Gastroesophageal sphincter (tissue), 4 donors: ENCODE results near the gene SKOR1. TPM values are rescaled to one million over a fixed set of nuclear protein-coding genes. Genes with fewer than 3 reads are reported as not detected.

Experiments
- ATAC-seq: fragments of 150-250 bp; one replicate; pipeline ENCODE4 v1.9.1; 2016; ENCODE audit warnings: mild to moderate bottlenecking, moderate library complexity
- H3K27ac ChIP-seq, 4 donors: fragments of 200-600 bp; sonication (generic) in 3 of 4; 1 replicate in 3 of 4; 2 replicates in 1 of 4; pipeline ENCODE4 v1.5.1; 2016 to 2019
- H3K27me3 ChIP-seq: fragments of 200-600 bp; sonication (generic); one replicate; pipeline ENCODE4 v1.5.1; 2019
- H3K36me3 ChIP-seq, 2 donors: fragments of 200-600 bp; sonication (generic); one replicate each; pipeline ENCODE4 v1.5.1; 2019; ENCODE audit warnings: control low read depth in 1 of 2
- H3K4me1 ChIP-seq, 3 donors: fragments of 200-600 bp; sonication (generic); 1 replicate in 2 of 3; 2 replicates in 1 of 3; pipeline ENCODE4 v1.5.1; 2016 to 2019; ENCODE audit warnings: control low read depth in 2 of 3
- H3K4me3 ChIP-seq, 2 donors: fragments of 200-600 bp; sonication (generic); one replicate each; pipeline ENCODE4 v1.5.1; 2019; ENCODE audit warnings: mild to moderate bottlenecking in 1 of 2, moderate library complexity in 1 of 2
- H3K9me3 ChIP-seq, 3 donors: fragments of 200-600 bp; sonication (generic); one replicate each; pipeline ENCODE4 v1.5.1; 2017 to 2019; ENCODE audit warnings: control low read depth in 2 of 3
- EP300 ChIP-seq: sonication (generic); formaldehyde crosslinking; IDR thresholded peaks from one replicate; pipeline ENCODE4 v1.6.1; 2017; ENCODE audit warnings: antibody characterized with exemption, mild to moderate bottlenecking
- POLR2A ChIP-seq, 2 donors: fragments of 450-650 bp; IDR thresholded peaks; one replicate each; pipeline ENCODE4 v1.6.1; 2017; ENCODE audit warnings: antibody characterized with exemption in 2 of 2, mild to moderate bottlenecking in 2 of 2, moderate library complexity in 1 of 2
- POLR2AphosphoS5 ChIP-seq: sonication (generic); formaldehyde crosslinking; IDR thresholded peaks from one replicate; pipeline ENCODE4 v1.6.1; 2017; ENCODE audit warnings: antibody characterized with exemption
- WGBS, 2 donors: methylation state at CpG; one replicate each; pipeline ENCODE4 v1.1.5; 2018; ENCODE audit warnings: low coverage in 1 of 2; 5-methylcytosine and 5-hydroxymethylcytosine counted together
- total RNA-seq, 4 donors: library from RNA; depleted of rRNA; stranded (reverse); fragments of >200 nt; gene quantifications; one replicate each; pipeline ENCODE4 v1.1.0, GENCODE V29; 2016
- TF ChIP-seq, protein P1 (sequence below), 4 experiments: fragments of 200-600 bp in 2 of 4; fragments of 450-650 bp in 2 of 4; sonication (generic) in 1 of 4; IDR thresholded peaks; one replicate each; pipeline ENCODE4 v1.5.1; 2017 to 2019; ENCODE audit warnings: antibody characterized with exemption in 4 of 4, mild to moderate bottlenecking in 2 of 4, moderate library complexity in 2 of 4

Gene SKOR1
- total RNA-seq, 4 donors from 2014 or later = 0.46 to 2.2 (median 0.87) TPM

GRCh38 chr15:67836134-67836455 is 10.8 kb downstream of the SKOR1 start:
- Histone ChIP-seq H3K4me3 (peak overlapping the region; percentile 11 to 48), H3K27ac (no peak overlapping the region), H3K27me3 (peaks cover 51% of the 10 kb centered on the region), H3K9me3 (no peaks in the 10 kb centered on the region), H3K4me1 (peaks cover 0 to 65% (median 26%) of the 10 kb centered on the region in 3 donors), H3K36me3 (no peaks in the 10 kb centered on the region)
- 12 to 15% methylated on average over 7 of the region's 16 CpGs for WGBS, 2 donors
- no peak for ATAC-seq
- TF ChIP-seq POLR2AphosphoS5 = no peak
- TF ChIP-seq, protein P1, sequence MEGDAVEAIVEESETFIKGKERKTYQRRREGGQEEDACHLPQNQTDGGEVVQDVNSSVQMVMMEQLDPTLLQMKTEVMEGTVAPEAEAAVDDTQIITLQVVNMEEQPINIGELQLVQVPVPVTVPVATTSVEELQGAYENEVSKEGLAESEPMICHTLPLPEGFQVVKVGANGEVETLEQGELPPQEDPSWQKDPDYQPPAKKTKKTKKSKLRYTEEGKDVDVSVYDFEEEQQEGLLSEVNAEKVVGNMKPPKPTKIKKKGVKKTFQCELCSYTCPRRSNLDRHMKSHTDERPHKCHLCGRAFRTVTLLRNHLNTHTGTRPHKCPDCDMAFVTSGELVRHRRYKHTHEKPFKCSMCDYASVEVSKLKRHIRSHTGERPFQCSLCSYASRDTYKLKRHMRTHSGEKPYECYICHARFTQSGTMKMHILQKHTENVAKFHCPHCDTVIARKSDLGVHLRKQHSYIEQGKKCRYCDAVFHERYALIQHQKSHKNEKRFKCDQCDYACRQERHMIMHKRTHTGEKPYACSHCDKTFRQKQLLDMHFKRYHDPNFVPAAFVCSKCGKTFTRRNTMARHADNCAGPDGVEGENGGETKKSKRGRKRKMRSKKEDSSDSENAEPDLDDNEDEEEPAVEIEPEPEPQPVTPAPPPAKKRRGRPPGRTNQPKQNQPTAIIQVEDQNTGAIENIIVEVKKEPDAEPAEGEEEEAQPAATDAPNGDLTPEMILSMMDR (IDR thresholded peaks at IDR 0.05) = no peak
- no peak for TF ChIP-seq POLR2A (IDR thresholded peaks at IDR 0.05)
- TF ChIP-seq EP300 = no peak

DNA sequence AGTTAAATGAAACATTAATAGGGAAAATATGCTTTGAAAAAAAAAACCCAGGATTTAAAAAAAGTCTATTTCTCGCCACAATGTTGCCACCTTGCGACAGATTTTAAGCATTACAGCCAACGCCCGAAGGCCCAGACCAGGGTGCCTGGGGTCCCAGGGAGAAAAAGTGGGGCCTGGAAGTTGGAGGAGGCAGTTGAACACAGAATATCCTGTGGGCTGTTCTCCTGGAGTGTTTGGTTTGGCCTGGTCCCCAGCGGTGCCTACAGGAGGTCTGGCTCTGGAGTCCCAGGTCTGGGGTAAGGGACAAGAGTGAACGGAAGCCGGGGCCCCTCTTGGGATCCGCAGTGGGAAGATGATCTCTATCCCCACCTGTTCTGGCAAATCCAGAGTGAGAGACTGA is 11.2 kb downstream of the SKOR1 start:
- peaks cover 47% of the 10 kb centered on the region for H3K27me3 ChIP-seq
- H3K36me3 ChIP-seq = no peaks in the 10 kb centered on the region
- H3K4me3 ChIP-seq = peak overlapping the region in 1 of 2 donors; percentile 48
- no peak overlapping the region for H3K27ac ChIP-seq
- peaks cover 0 to 69% (median 29%) of the 10 kb centered on the region in 3 donors for H3K4me1 ChIP-seq
- WGBS, 2 donors = 0 to 17% methylated on average over 4 to 6 of the region's 8 CpGs
- H3K9me3 ChIP-seq = no peaks in the 10 kb centered on the region
- TF ChIP-seq, protein P1 (IDR thresholded peaks at IDR 0.05) = peak in 3 of 4 experiments; percentile 63 to 88 (median 66)
- no peak for TF ChIP-seq POLR2AphosphoS5
- ATAC-seq = no peak

DNA sequence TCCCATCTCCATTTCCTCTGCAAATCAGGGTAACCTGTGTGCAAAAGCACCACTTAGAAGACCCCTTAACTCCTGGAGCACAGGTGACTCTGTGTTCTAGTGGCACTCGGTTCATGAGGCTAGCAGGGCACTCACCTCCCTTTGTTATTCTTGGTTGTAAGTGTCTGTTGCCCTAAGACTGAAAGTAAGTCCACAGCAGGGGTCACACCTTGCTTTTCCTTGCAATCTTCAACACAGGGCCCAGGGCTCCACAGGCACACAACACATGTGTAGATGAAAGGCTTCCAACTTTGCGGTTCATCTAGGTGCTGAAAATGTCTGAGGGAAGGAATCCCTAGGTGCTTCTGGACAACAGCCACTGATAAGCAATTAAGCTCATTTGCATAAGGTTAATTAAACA is 11.6 kb downstream of the SKOR1 start:
- Histone ChIP-seq H3K9me3 (no peaks in the 10 kb centered on the region), H3K27me3 (peaks cover 43% of the 10 kb centered on the region), H3K4me3 (no peak overlapping the region), H3K4me1 (peaks cover 0 to 71% (median 30%) of the 10 kb centered on the region in 3 donors), H3K27ac (no peak overlapping the region), H3K36me3 (no peaks in the 10 kb centered on the region)
- ATAC-seq = no peak
- no peak for TF ChIP-seq POLR2A (IDR thresholded peaks at IDR 0.05)
- TF ChIP-seq POLR2AphosphoS5 = no peak
- TF ChIP-seq, protein P1 (IDR thresholded peaks at IDR 0.05) = no peak
- no peak for TF ChIP-seq EP300
- WGBS, 2 donors = 42% methylated on average over 2 of the region's 2 CpGs; no CpG with 5 or more reads in 1 of the 2 donors

DNA sequence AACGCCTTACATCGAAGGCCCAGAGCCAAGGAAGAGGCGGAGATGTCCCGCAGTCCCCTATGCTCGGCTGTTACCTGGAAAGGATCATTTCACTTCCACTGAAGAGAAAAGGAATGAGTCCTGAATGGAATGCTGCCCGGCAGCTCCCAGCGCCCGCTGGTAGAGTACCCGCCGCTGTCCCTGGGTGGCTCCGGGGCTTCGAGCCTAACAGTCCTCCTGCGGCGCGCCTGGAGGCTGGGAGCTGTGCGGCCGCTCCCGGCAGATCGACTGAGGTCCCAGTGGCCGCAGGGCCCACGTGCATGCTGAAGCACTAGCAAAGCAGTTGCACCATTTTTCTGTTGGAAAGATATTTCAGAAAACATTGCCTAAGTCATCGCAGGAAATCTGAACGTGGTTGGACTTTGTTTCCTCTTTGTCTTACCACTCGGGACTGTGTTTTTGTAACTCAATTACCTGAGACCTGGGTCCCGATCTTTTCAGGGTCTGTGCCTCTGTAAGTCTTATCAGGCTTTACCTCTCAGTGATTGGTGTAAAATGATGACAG is 13.6 kb downstream of the SKOR1 start:
- H3K4me3 ChIP-seq = peak overlapping the region in 1 of 2 donors; percentile 96
- H3K36me3 ChIP-seq = no peaks in the 10 kb centered on the region
- peak overlapping the region in 3 of 4 donors; percentile 75 to 100 (median 99) for H3K27ac ChIP-seq
- 2 to 19% methylated on average over 9 to 10 of the region's 25 CpGs for WGBS, 2 donors
- peak; percentile 18 for ATAC-seq
- peaks cover 24% of the 10 kb centered on the region for H3K27me3 ChIP-seq
- no peaks in the 10 kb centered on the region for H3K9me3 ChIP-seq
- TF ChIP-seq POLR2AphosphoS5 (no peak), EP300 (no peak), POLR2A (IDR thresholded peaks at IDR 0.05) (no peak)
- TF ChIP-seq, protein P1 (IDR thresholded peaks at IDR 0.05) = peak in 2 of 4 experiments; percentile 17 to 35
- H3K4me1 ChIP-seq = peaks cover 0 to 64% (median 24%) of the 10 kb centered on the region in 3 donors

- H3K27me3 ChIP-seq = peaks cover 17% of the 10 kb centered on the region
- H3K27ac ChIP-seq = peak overlapping the region; percentile 19 to 100 (median 98)
- H3K36me3 ChIP-seq = no peaks in the 10 kb centered on the region
- 0 to 1% methylated on average over 8 of the region's 12 CpGs for WGBS, 2 donors
- ATAC-seq = no peak
- peaks cover 0 to 64% (median 17%) of the 10 kb centered on the region in 3 donors for H3K4me1 ChIP-seq
- TF ChIP-seq POLR2A (IDR thresholded peaks at IDR 0.05) = no peak
- no peak for TF ChIP-seq EP300
- TF ChIP-seq, protein P1 (IDR thresholded peaks at IDR 0.05) = no peak
- no peak for TF ChIP-seq POLR2AphosphoS5
- H3K4me3 ChIP-seq = peak overlapping the region; percentile 66 to 96
- no peaks in the 10 kb centered on the region for H3K9me3 ChIP-seq
Measured at GRCh38 chr15:67839499-67839928, 14.2 kb downstream of the SKOR1 start.
